Panc1 (cell line): ENCODE results near the gene HACD3. TPM values are rescaled to one million over a fixed set of nuclear protein-coding genes. Genes with fewer than 3 reads are reported as not detected.

ENCODE experiments used
- ATAC-seq: fragments of 200-7000 bp; cut with Tn5 transposase; 2 replicates; pipeline ENCODE4 v1.9.1; 2020; ENCODE audit warnings: mild to moderate bottlenecking, moderate library complexity
- BruUV-seq: library from RNA; stranded (reverse); fragments of 400-500 nt; replicated peaks from 2 replicates; lab custom pipeline; 2021; lab: Mats Ljungman, UMichigan
- CTCF ChIA-PET: fragments of 300-600 bp; sonication (Branson Sonifier 250); formaldehyde crosslinking; loops from one replicate; lab custom pipeline; 2022; ENCODE audit warnings: antibody characterized with exemption; lab: Charles Lee
- POLR2A ChIA-PET: fragments of 300-600 bp; sonication (Branson Sonifier 250); formaldehyde crosslinking; loops from one replicate; lab custom pipeline; 2022; ENCODE audit warnings: antibody characterized with exemption; lab: Charles Lee
- DNase-seq: peaks from one replicate; pipeline ENCODE4 v3.0.0-alpha.2; 2010; ENCODE audit warnings: low read depth, low spot score
- H3K27ac ChIP-seq: 2 replicates; pipeline ENCODE4 v1.5.1; 2011; ENCODE audit warnings: mild to moderate bottlenecking, low read length, inconsistent platforms
- H3K27me3 ChIP-seq: fragments of 200-500 bp; sonication (Bioruptor generic); 2 replicates; pipeline ENCODE4 v1.6.0; 2014; ENCODE audit warnings: low read length, inconsistent platforms; ENCODE audit not compliant: control insufficient read depth, insufficient read depth
- H3K36me3 ChIP-seq: fragments of 200-500 bp; sonication (Bioruptor generic); 2 replicates; pipeline ENCODE4 v1.5.1; 2014; ENCODE audit warnings: inconsistent platforms, mild to moderate bottlenecking, low read length, moderate library complexity; ENCODE audit not compliant: control insufficient read depth, insufficient read depth
- H3K4me1 ChIP-seq: 2 replicates; pipeline ENCODE4 v1.5.1; 2011; ENCODE audit warnings: inconsistent platforms, mild to moderate bottlenecking, low read length, moderate library complexity; ENCODE audit not compliant: control insufficient read depth, insufficient read depth
- H3K4me3 ChIP-seq, 2 experiments: 2 replicates each; pipeline ENCODE4 v1.5.1; 2011 to 2012; ENCODE audit warnings: low read depth in 2 of 2, low read length in 2 of 2, mild to moderate bottlenecking in 2 of 2, inconsistent platforms in 1 of 2, moderate library complexity in 1 of 2
- H3K9me3 ChIP-seq: fragments of 200-500 bp; sonication (Bioruptor generic); 2 replicates; pipeline ENCODE4 v1.5.1; 2014; ENCODE audit warnings: low read depth, mild to moderate bottlenecking, inconsistent platforms, low read length, moderate library complexity; ENCODE audit not compliant: control insufficient read depth, insufficient read depth
- POLR2AphosphoS5 ChIP-seq: IDR thresholded peaks from 2 replicates; pipeline ENCODE4 v1.6.1; 2012; ENCODE audit warnings: mild to moderate bottlenecking, low read depth, low read length, moderate library complexity
- SIN3A ChIP-seq: IDR thresholded peaks from 2 replicates; pipeline ENCODE4 v1.6.1; 2012; ENCODE audit warnings: low read depth, mild to moderate bottlenecking, low read length, moderate library complexity, borderline replicate concordance; ENCODE audit not compliant: insufficient read depth
- TCF7L2 ChIP-seq: IDR thresholded peaks from 2 replicates; pipeline ENCODE4 v1.6.1; 2011; ENCODE audit warnings: mild to moderate bottlenecking, low read depth, low read length, inconsistent platforms
- in situ Hi-C: cut with HindIII; loops from 2 replicates; pipeline ENCODE4 v1.10.0; 2016; ENCODE audit warnings: low sequenced_read_pairs, low pct_unique_long_range_greater_than_20kb
- intact Hi-C: fragments of 100-400 bp; cut with micrococcal nuclease; formaldehyde crosslinking; loops from one replicate; pipeline ENCODE4 v1.10.0; 2022; ENCODE audit not compliant: unreplicated experiment
- total RNA-seq: library from RNA; stranded (reverse); gene quantifications from one replicate; pipeline ENCODE4 v1.2.1, GENCODE V29; 2021; ENCODE audit not compliant: unreplicated experiment
- TF ChIP-seq, protein P1 (sequence below), 2 experiments: IDR thresholded peaks; 2 replicates each; pipeline ENCODE4 v1.6.1; 2011 to 2012; ENCODE audit warnings: low read depth in 2 of 2, control low read depth in 1 of 2, low read length in 1 of 2, mild to moderate bottlenecking in 1 of 2, moderate library complexity in 1 of 2; ENCODE audit not compliant: insufficient read depth in 1 of 2
- TF ChIP-seq, protein P2 (sequence below): fragments of 450-650 bp; IDR thresholded peaks from 2 replicates; pipeline ENCODE4 v1.5.1; 2017; ENCODE audit warnings: mild to moderate bottlenecking

HACD3 gene
- total RNA-seq, 1 experiment from 2014 or later: 83.2 TPM

DNA sequence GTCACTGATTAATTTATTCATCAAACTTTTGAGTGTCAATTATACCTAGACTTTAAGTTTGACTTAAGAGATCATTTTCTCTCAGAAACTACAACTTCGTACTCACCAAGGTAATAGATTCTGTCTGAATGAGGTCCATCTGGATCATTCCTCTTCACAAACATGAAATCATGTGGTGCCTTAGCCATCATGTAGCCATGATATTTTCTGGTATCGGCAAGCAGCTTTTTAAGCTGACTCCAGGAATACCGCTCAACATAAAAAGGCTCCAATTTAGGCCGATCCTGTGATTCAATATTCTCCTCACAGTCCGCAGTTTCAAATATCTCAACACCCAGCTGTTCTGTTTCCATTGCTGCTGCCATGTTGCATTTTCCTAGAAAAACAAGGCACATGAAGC, 18.1 kb upstream of the HACD3 start:
- DNase-seq: no peak
- Histone ChIP-seq H3K27me3 (no peaks in the 10 kb centered on the region), H3K36me3 (peaks cover 23% of the 10 kb centered on the region), H3K9me3 (no peaks in the 10 kb centered on the region), H3K27ac (no peak overlapping the region), H3K4me3 (no peak overlapping the region), H3K4me1 (peaks cover 16% of the 10 kb centered on the region; the same call in 1 of the 2 replicates)
- intact Hi-C loops: no loop called here
- ChIA-PET POLR2A (no interaction called here), CTCF (interaction anchor here (0.8 kb wide), 1 partner anchor 460 kb away, joined by 3 read pairs; no protein-coding TSS in a partner anchor)
- in situ Hi-C loops: no loop called here
- BruUV-seq: no TSS peak
- TF ChIP-seq, protein P1, sequence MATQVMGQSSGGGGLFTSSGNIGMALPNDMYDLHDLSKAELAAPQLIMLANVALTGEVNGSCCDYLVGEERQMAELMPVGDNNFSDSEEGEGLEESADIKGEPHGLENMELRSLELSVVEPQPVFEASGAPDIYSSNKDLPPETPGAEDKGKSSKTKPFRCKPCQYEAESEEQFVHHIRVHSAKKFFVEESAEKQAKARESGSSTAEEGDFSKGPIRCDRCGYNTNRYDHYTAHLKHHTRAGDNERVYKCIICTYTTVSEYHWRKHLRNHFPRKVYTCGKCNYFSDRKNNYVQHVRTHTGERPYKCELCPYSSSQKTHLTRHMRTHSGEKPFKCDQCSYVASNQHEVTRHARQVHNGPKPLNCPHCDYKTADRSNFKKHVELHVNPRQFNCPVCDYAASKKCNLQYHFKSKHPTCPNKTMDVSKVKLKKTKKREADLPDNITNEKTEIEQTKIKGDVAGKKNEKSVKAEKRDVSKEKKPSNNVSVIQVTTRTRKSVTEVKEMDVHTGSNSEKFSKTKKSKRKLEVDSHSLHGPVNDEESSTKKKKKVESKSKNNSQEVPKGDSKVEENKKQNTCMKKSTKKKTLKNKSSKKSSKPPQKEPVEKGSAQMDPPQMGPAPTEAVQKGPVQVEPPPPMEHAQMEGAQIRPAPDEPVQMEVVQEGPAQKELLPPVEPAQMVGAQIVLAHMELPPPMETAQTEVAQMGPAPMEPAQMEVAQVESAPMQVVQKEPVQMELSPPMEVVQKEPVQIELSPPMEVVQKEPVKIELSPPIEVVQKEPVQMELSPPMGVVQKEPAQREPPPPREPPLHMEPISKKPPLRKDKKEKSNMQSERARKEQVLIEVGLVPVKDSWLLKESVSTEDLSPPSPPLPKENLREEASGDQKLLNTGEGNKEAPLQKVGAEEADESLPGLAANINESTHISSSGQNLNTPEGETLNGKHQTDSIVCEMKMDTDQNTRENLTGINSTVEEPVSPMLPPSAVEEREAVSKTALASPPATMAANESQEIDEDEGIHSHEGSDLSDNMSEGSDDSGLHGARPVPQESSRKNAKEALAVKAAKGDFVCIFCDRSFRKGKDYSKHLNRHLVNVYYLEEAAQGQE (IDR thresholded peaks at IDR 0.05; ENCODE audit: insufficient read depth in 1 of 2, low read depth in 2 of 2, low read length in 1 of 2): no peak
- TF ChIP-seq SIN3A (no peak), POLR2AphosphoS5 (no peak), TCF7L2 (no peak)
- TF ChIP-seq, protein P2, sequence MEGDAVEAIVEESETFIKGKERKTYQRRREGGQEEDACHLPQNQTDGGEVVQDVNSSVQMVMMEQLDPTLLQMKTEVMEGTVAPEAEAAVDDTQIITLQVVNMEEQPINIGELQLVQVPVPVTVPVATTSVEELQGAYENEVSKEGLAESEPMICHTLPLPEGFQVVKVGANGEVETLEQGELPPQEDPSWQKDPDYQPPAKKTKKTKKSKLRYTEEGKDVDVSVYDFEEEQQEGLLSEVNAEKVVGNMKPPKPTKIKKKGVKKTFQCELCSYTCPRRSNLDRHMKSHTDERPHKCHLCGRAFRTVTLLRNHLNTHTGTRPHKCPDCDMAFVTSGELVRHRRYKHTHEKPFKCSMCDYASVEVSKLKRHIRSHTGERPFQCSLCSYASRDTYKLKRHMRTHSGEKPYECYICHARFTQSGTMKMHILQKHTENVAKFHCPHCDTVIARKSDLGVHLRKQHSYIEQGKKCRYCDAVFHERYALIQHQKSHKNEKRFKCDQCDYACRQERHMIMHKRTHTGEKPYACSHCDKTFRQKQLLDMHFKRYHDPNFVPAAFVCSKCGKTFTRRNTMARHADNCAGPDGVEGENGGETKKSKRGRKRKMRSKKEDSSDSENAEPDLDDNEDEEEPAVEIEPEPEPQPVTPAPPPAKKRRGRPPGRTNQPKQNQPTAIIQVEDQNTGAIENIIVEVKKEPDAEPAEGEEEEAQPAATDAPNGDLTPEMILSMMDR: no peak
- ATAC-seq: no peak

DNA sequence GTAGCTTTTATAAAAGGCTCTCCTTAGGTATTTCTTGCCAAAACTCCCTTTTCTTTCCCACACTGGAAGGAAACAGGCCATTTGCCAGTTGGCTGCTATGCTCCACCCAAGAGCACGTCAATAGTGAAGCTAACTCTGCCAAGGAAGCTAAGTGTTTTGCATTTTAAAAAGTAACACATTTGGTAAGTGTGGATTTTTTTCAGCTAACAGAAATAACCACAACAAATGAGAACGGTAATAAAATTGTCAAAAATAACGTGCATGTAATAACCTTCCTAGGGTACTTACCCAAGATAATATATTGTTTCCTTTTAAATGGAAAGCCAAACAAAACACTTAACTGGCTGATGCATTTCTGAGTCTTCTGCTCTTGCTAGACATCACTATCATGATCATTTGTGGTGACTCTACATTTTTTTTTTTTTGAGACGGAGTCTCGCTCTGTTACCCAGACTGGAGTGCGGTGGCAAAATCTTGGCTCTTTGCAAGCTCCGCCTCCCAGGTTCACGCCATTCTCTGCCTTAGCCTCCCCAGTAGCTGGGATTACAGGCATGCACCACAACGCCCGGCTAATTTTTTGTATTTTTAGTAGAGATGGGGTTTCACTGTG, 17.4 kb upstream of the HACD3 start:
- Histone ChIP-seq H3K4me1 (peaks cover 18% of the 10 kb centered on the region; the same call in 1 of the 2 replicates), H3K36me3 (peaks cover 23% of the 10 kb centered on the region), H3K27ac (no peak overlapping the region), H3K9me3 (no peaks in the 10 kb centered on the region), H3K4me3 (no peak overlapping the region), H3K27me3 (no peaks in the 10 kb centered on the region)
- intact Hi-C loops: no loop called here
- ATAC-seq (no peak), DNase-seq (no peak)
- ChIA-PET POLR2A (no interaction called here), CTCF (no interaction called here)
- BruUV-seq: no TSS peak
- in situ Hi-C loops: no loop called here
- TF ChIP-seq, protein P2: no peak
- TF ChIP-seq TCF7L2 (no peak), POLR2AphosphoS5 (no peak), SIN3A (no peak)
- TF ChIP-seq, protein P1 (IDR thresholded peaks at IDR 0.05; ENCODE audit: insufficient read depth in 1 of 2, low read depth in 2 of 2, low read length in 1 of 2): no peak
